Esophagus squamous epithelium (tissue), 4 donors: ENCODE results near the gene NXN.

Experiments
- CTCF ChIP-seq, 6 experiments: fragments of 450-650 bp in 4 of 6; fragments of 200-600 bp in 2 of 6; sonication (generic) in 2 of 6; IDR thresholded peaks; one replicate each; pipeline ENCODE4 v1.5.1; 2016 to 2019; ENCODE audit warnings: antibody characterized with exemption in 6 of 6, mild to moderate bottlenecking in 4 of 6, moderate library complexity in 4 of 6
- POLR2A ChIP-seq, 4 donors: fragments of 450-650 bp; IDR thresholded peaks; one replicate each; pipeline ENCODE4 v1.6.1; 2017; ENCODE audit warnings: antibody characterized with exemption in 4 of 4, mild to moderate bottlenecking in 4 of 4, moderate library complexity in 3 of 4

DNA sequence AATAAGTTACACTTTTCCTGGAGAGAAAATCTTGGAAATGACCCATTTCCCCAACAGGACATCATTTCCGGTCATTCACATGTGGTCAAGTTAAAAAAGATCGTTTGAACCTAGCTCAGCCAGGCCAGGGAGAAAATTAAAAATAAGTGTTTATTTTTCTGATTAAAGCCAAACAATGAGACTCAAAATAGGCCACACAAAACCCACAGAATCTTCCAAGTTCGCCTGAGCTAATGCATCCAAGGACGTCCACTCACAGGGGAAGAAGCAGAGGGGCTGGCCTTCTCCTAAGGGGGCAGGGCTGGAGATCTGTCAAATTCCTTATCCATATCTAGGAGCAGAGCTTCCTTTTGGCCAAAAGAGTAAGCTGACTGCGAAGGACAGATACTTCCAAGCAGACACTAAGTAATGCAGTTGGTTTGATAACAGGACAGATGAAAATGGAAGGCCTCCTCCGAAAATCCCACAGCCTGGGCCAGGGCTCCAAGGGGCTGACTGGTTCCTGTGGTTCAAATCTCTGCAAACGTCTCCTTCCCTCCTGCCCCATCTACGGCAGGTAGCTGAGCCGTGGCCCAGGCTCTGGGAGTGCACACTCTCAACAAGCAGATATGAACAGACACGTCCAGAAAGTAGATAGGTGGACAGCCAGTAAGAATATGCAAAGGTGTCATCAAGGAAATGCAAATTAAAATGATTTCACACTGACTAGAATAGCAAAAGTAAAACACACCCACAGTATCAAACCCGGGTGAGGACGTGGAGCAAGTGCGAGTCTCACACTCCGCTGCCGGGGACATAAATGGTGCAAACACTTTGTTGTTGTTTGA, 98.9 kb downstream of the NXN start:
- TF ChIP-seq CTCF (IDR thresholded peaks at IDR 0.05) (no peak), POLR2A (IDR thresholded peaks at IDR 0.05) (no peak)
